ENCODE measurements around the gene SEMA5A. TPM values are rescaled to one million over a fixed set of nuclear protein-coding genes. Genes with fewer than 3 reads are reported as not detected.

Gene SEMA5A
- total RNA-seq, 4 donors from 2014 or later: 15.0 to 81.0 (median 52.9) TPM

- intact Hi-C loops (cut with DNase I; ENCODE audit: low total_unique reads): no loop called here
- 76 to 78% methylated on average over 4 of the region's 4 CpGs for WGBS, 2 donors (ENCODE audit: low coverage in 1 of 2)
- TF ChIP-seq CTCF (IDR thresholded peaks at IDR 0.05) (no peak), POLR2A (IDR thresholded peaks at IDR 0.05) (no peak), EP300 (IDR thresholded peaks at IDR 0.05; ENCODE audit: low read depth) (no peak), POLR2AphosphoS5 (IDR thresholded peaks at IDR 0.05) (no peak)
These were observed 405.7 kb downstream of the SEMA5A start for GRCh38 chr5:9140202-9140601.

GRCh38 chr5:9139344-9139743 is 406.5 kb downstream of the SEMA5A start:
- Histone ChIP-seq H3K4me1 (no peaks in the 10 kb centered on the region), H3K4me3 (no peak overlapping the region), H3K27ac (no peak overlapping the region), H3K27me3 (no peaks in the 10 kb centered on the region), H3K9me3 (no peaks in the 10 kb centered on the region), H3K36me3 (no peaks in the 10 kb centered on the region)
- TF ChIP-seq CTCF (IDR thresholded peaks at IDR 0.05): no peak
- TF ChIP-seq POLR2AphosphoS5 (IDR thresholded peaks at IDR 0.05): no peak
- TF ChIP-seq EP300 (IDR thresholded peaks at IDR 0.05; ENCODE audit: low read depth): no peak
- no peak for TF ChIP-seq POLR2A (IDR thresholded peaks at IDR 0.05)
- DNase-seq: no peak
- in situ Hi-C loops (cut with MboI; ENCODE audit: low pct_ligation_motif_present in 1 of 4, low pct_unique_long_range_greater_than_20kb in 1 of 4, low sequenced_read_pairs in 3 of 4) (no loop called here), intact Hi-C loops (cut with DNase I; ENCODE audit: low total_unique reads) (no loop called here)

More at GRCh38 chr5:9140202-9140601, 405.7 kb downstream of the SEMA5A start:
- no peaks in the 10 kb centered on the region for H3K36me3 ChIP-seq
- no peaks in the 10 kb centered on the region for H3K9me3 ChIP-seq
- no peak for DNase-seq
- no peak overlapping the region for H3K27ac ChIP-seq
- no peaks in the 10 kb centered on the region for H3K27me3 ChIP-seq
- H3K4me1 ChIP-seq: no peaks in the 10 kb centered on the region
- in situ Hi-C loops (cut with MboI; ENCODE audit: low pct_ligation_motif_present in 1 of 4, low pct_unique_long_range_greater_than_20kb in 1 of 4, low sequenced_read_pairs in 3 of 4): no loop called here
- no peak overlapping the region for H3K4me3 ChIP-seq

- no peak overlapping the region for H3K27ac ChIP-seq
- 75% methylated on average over 2 of the region's 2 CpGs; no CpG with 5 or more reads in 1 of the 2 donors for WGBS, 2 donors (ENCODE audit: low coverage in 1 of 2)
- TF ChIP-seq EP300 (IDR thresholded peaks at IDR 0.05; ENCODE audit: low read depth): no peak
- no peak for TF ChIP-seq POLR2A (IDR thresholded peaks at IDR 0.05)
- no peak for TF ChIP-seq CTCF (IDR thresholded peaks at IDR 0.05)
- TF ChIP-seq POLR2AphosphoS5 (IDR thresholded peaks at IDR 0.05): no peak
- intact Hi-C loops (cut with DNase I; ENCODE audit: low total_unique reads) (no loop called here), in situ Hi-C loops (cut with MboI; ENCODE audit: low pct_ligation_motif_present in 1 of 4, low pct_unique_long_range_greater_than_20kb in 1 of 4, low sequenced_read_pairs in 3 of 4) (no loop called here)
- H3K36me3 ChIP-seq: no peaks in the 10 kb centered on the region
- no peaks in the 10 kb centered on the region for H3K4me1 ChIP-seq
- no peaks in the 10 kb centered on the region for H3K27me3 ChIP-seq
- H3K9me3 ChIP-seq: no peaks in the 10 kb centered on the region
- no peak overlapping the region for H3K4me3 ChIP-seq
- no peak for DNase-seq
These were observed 417.7 kb downstream of the SEMA5A start for GRCh38 chr5:9128136-9128535.

GRCh38 chr5:9126490-9126889 is 419.4 kb downstream of the SEMA5A start:
- in situ Hi-C loops (cut with MboI; ENCODE audit: low pct_ligation_motif_present in 1 of 4, low pct_unique_long_range_greater_than_20kb in 1 of 4, low sequenced_read_pairs in 3 of 4) (no loop called here), intact Hi-C loops (cut with DNase I; ENCODE audit: low total_unique reads) (no loop called here)
- H3K27me3 ChIP-seq: no peaks in the 10 kb centered on the region
- DNase-seq: no peak
- H3K4me3 ChIP-seq: no peak overlapping the region
- H3K4me1 ChIP-seq: no peaks in the 10 kb centered on the region
- WGBS, 2 donors (ENCODE audit: low coverage in 1 of 2): 71 to 86% methylated on average over 2 of the region's 2 CpGs
- TF ChIP-seq POLR2AphosphoS5 (IDR thresholded peaks at IDR 0.05) (no peak), EP300 (IDR thresholded peaks at IDR 0.05; ENCODE audit: low read depth) (no peak), POLR2A (IDR thresholded peaks at IDR 0.05) (no peak), CTCF (IDR thresholded peaks at IDR 0.05) (no peak)
- no peaks in the 10 kb centered on the region for H3K36me3 ChIP-seq
- no peaks in the 10 kb centered on the region for H3K9me3 ChIP-seq
- H3K27ac ChIP-seq: no peak overlapping the region
